HL-60 (cell line): ENCODE measurements around the gene INAVA.

Source experiments
- GABPA ChIP-seq: IDR thresholded peaks from 2 replicates; pipeline ENCODE4 v1.6.1; 2012; ENCODE audit warnings: low read depth
- TF ChIP-seq, protein P1 (sequence below): IDR thresholded peaks from one replicate; pipeline ENCODE4 v1.5.1; 2011; ENCODE audit warnings: low read length, control low read depth, inconsistent platforms; ENCODE audit not compliant: insufficient read depth
- TF ChIP-seq, protein P2 (sequence below): IDR thresholded peaks from 2 replicates; pipeline ENCODE4 v1.6.1; 2012; ENCODE audit warnings: low read depth; ENCODE audit not compliant: insufficient replicate concordance

DNA sequence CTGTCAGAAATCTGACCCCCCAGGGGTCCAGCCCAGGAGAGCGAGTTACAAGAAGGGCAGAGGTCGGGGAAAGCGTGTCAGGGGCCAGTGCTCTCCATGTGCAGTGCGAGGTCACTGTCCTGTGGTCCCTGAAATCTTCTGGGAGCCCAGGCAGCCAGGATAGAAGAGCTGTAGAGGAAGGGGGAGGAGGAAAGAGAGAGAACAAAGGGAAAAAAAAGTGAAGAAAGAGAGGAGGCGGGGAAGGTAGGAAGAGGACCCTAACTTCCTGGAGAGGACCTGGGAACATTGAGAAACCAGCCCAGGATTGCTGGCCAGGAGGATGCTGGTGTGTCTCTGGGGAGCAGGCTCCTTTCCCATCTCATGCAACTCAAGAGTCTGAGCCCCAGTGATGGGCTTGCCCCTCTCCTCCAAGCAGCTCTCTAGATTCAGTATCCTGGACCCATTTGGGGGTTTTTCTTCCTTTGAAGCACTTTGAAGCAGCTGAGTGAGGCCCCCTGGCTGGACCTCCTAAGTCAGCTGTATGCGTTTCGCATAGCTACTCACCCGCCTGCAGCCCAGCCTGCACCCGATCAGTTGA lies 6.8 kb upstream of the INAVA start:
- TF ChIP-seq, protein P1, sequence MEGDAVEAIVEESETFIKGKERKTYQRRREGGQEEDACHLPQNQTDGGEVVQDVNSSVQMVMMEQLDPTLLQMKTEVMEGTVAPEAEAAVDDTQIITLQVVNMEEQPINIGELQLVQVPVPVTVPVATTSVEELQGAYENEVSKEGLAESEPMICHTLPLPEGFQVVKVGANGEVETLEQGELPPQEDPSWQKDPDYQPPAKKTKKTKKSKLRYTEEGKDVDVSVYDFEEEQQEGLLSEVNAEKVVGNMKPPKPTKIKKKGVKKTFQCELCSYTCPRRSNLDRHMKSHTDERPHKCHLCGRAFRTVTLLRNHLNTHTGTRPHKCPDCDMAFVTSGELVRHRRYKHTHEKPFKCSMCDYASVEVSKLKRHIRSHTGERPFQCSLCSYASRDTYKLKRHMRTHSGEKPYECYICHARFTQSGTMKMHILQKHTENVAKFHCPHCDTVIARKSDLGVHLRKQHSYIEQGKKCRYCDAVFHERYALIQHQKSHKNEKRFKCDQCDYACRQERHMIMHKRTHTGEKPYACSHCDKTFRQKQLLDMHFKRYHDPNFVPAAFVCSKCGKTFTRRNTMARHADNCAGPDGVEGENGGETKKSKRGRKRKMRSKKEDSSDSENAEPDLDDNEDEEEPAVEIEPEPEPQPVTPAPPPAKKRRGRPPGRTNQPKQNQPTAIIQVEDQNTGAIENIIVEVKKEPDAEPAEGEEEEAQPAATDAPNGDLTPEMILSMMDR, result no peak
- TF ChIP-seq, protein P2, sequence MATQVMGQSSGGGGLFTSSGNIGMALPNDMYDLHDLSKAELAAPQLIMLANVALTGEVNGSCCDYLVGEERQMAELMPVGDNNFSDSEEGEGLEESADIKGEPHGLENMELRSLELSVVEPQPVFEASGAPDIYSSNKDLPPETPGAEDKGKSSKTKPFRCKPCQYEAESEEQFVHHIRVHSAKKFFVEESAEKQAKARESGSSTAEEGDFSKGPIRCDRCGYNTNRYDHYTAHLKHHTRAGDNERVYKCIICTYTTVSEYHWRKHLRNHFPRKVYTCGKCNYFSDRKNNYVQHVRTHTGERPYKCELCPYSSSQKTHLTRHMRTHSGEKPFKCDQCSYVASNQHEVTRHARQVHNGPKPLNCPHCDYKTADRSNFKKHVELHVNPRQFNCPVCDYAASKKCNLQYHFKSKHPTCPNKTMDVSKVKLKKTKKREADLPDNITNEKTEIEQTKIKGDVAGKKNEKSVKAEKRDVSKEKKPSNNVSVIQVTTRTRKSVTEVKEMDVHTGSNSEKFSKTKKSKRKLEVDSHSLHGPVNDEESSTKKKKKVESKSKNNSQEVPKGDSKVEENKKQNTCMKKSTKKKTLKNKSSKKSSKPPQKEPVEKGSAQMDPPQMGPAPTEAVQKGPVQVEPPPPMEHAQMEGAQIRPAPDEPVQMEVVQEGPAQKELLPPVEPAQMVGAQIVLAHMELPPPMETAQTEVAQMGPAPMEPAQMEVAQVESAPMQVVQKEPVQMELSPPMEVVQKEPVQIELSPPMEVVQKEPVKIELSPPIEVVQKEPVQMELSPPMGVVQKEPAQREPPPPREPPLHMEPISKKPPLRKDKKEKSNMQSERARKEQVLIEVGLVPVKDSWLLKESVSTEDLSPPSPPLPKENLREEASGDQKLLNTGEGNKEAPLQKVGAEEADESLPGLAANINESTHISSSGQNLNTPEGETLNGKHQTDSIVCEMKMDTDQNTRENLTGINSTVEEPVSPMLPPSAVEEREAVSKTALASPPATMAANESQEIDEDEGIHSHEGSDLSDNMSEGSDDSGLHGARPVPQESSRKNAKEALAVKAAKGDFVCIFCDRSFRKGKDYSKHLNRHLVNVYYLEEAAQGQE, result no peak
- TF ChIP-seq GABPA, result no peak
